SU-DHL-6 (cell line): ENCODE results near the gene HADH.

Experiments used
- CTCF ChIP-seq: fragments of 200-600 bp; sonication (generic); IDR thresholded peaks from one replicate; pipeline ENCODE4 v1.5.1; 2017; ENCODE audit warnings: antibody characterized with exemption, mild to moderate bottlenecking, low read length, moderate library complexity; ENCODE audit not compliant: insufficient read depth, poor library complexity, severe bottlenecking
- EZH2phosphoT487 ChIP-seq: fragments of 200-600 bp; sonication (generic), shearing (Covaris generic); conservative IDR thresholded peaks from 2 replicates; pipeline ENCODE4 v1.6.1; 2018; ENCODE audit warnings: mild to moderate bottlenecking, antibody characterized with exemption, low read length, moderate library complexity, mixed read lengths

DNA sequence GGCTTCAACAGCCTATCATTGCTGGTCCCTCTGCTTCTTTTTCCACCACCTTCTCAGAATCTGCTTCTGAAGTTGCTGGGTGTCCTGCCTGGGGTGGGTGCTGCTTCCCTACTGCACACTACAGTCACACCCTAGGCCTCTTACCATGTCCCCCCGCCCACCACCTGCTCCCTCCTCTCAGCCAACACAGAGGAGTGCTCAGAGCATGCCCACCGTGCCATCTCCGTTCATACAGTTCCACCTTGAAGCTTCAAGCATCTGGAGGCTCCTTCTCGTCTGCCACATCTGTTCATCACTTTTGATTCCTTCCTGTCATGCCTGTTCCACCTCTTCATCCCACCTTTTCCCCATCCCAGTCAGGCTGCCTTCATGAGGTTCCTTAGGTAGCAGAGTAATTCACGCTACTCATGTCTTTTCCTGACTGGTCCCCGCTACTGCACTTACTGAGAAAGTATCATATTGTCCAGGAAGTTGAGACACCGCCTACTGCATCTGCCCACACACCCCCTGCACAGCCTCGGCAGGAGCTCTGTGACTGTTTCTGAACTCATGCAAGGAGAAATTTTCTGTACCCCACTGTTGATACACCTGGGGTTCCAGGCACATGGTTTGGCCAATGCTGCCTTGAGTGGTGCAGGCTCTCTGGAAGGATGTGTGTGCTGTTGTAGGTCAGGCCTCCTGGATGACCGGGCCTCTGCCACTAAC, 39.5 kb downstream of the HADH start:
- TF ChIP-seq EZH2phosphoT487 (no peak), CTCF (no peak)
